HFF-Myc (cell line): ENCODE results near the gene GPBAR1.

Source experiments
- DNase-seq: peaks from one replicate; pipeline ENCODE4 v3.0.0-alpha.2; 2011; ENCODE audit warnings: low read depth; ENCODE audit errors: extremely low read depth
- H3K4me3 ChIP-seq: replicated peaks from 2 replicates; pipeline ENCODE4 v1.5.1; 2011; ENCODE audit warnings: low read depth, mild to moderate bottlenecking, control low read depth, low read length
- CTCF ChIP-seq: IDR thresholded peaks from 2 replicates; pipeline ENCODE4 v1.5.1; 2012; ENCODE audit warnings: mild to moderate bottlenecking, low read depth, low read length, control low read depth; ENCODE audit errors: missing control alignments

GPBAR1 gene

DNA sequence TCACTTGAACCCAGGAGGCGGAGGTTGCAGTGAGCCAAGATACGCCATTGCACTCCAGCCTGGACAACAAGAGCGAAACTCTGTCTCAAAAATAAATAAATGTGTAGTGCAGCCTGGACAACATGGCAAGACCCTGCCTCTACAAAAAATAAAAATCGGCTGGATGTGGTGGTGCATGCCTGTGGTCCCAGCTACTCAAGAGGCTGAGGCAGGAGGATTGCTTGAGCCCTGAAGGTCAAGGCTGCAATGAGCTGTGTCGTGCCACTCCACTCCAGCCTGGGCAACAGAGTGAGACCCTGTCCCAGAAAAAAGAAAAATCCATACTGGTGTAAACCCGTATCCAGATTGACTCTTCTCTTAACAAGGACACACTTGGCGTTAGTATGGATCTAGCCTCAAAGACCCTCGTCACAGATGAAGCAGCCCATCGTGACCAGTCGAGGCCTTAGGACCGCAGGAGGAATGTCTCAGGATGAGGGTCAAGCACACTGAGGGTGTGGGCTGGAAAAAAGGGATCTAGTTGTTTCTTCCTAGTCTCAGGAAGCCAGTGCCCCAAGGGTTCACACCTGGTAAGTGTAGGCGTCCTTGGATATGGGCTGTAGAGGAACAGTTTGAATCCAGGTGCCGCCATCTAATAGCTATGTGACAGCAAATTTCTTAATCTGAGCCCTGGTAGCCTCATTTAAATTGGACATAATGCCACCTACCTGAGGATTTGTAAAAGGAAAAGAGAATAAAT, 4.0 kb upstream of the GPBAR1 start:
- H3K4me3 ChIP-seq = no peak overlapping the region
- no peak for DNase-seq
- TF ChIP-seq CTCF = no peak

- no peak for DNase-seq
- peak; percentile 81 for TF ChIP-seq CTCF
- H3K4me3 ChIP-seq = no peak overlapping the region
Observed at GRCh38 chr2:218257390-218257981, 3.3 kb upstream of the GPBAR1 start.

DNA sequence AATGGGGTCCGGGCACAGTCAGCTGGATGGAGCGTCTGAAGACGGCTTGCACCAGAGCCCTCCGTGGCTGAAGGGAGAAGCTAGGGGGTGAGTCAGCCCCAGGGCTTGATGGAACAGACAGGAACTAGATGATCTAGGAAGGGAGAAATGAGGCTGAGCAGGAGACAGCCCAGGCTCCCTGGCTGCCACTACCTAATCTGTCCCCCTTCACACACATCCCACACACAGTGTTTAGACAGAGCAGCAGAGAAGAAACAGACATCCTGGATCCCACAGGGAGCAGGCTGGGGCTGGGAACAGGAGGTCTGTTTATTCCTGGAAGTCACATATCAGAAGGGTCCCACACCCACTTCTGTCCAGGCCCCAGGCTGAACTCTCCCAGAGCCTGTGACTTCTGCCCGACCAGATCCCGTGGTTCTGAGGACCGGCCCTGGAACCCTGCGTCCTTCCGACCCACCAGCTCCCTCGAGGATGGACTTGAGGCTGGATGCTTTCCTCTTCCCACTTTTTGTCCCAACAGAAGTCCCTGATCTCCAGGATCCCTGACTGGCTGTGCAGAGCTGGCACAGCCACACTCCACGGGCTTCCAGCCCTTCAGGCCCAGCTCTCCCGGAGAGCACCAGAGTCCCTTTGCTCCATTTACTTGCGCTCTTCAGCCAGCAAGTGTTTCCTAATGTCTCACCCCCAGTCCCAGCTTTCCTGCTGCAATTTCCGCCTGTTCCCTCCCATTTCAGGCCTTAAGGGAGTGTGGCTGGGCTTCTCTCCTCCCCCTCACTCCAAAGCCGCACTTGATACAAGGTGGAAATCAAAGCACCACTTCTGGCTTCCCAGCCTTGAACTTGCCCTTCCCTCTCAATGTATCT, 1.5 kb upstream of the GPBAR1 start:
- no peak for DNase-seq
- TF ChIP-seq CTCF = no peak
- no peak overlapping the region for H3K4me3 ChIP-seq

- TF ChIP-seq CTCF = no peak
- DNase-seq = no peak
- no peak overlapping the region for H3K4me3 ChIP-seq
Observed at GRCh38 chr2:218260166-218260565, 649 bp upstream of the GPBAR1 start.

DNA sequence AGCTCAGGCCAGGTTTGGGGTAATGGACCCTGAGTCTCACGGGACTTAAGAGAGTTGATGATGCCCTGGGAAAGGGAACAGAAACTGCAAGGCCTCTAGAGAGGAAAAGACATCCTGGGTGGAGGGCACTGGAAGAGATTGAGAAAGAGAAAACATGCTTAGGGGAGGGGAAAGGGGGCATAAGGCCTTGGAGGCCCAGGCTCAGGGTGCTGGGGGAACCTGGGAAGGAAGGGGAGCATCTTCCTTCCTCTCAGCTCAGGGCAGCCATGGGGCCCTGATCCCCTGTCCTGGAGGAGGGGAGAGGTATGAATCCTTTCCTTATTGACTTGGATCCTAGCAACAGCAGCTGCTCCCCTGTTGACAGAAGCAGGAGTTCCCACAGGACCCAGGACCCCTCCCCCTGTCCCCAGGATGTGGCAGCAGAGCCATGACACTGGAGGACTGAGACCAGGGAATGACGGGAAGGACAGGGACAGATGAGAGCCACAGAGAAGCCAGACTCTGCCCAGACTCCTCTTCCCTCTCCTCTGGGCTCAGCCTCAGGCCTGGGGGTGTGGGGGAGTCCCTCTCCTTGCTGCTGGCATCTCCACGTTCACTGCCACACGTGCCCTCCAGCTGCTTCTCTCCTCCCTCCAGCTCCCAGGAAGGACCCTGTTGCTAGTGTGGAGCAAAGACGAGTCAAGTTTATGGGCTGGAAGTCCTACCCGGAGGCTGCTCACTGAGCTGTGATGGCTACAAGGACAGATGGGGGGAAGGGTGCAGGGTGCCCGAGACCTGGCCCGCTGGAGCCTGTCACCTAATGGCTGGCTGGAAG, 815 bp downstream of the GPBAR1 start:
- DNase-seq = no peak
- TF ChIP-seq CTCF = no peak
- H3K4me3 ChIP-seq = no peak overlapping the region

DNA sequence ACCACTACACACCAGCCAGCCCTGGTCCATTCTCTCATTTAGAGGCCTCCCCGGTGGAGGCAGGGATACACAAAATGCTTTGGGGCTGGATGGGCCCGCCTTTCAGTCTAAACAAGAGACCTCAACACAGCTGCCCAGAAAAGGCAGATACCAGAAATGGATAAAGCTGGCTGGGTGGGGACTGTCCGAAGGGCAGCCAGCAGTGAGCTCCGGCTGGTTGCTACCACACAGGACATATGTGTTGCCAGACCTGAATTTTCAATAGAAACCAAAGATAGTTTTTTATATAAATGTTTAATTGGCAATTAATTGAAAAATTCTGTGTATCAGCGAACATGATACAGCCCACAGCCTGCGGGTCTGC, 1.4 kb downstream of the GPBAR1 start:
- no peak for DNase-seq
- no peak overlapping the region for H3K4me3 ChIP-seq
- TF ChIP-seq CTCF = no peak
